ENCODE data around the gene GPD2.
A peak's percentile ranks its signal among the peaks of the same experiment; 100 is the strongest.

Gene GPD2

GRCh38 chr2:156532989-156533388, 96.8 kb downstream of the GPD2 start:
- no peak for DNase-seq

GRCh38 chr2:156536534-156536933, 100.4 kb downstream of the GPD2 start:
- DNase-seq: no peak

- DNase-seq: no peak
These were observed 101.0 kb downstream of the GPD2 start for GRCh38 chr2:156537141-156537540.

GRCh38 chr2:156538083-156538504, 101.9 kb downstream of the GPD2 start:
- DNase-seq: no peak

GRCh38 chr2:156539086-156539860, 103.1 kb downstream of the GPD2 start:
- no peak for DNase-seq

- no peak for DNase-seq
These were observed 104.5 kb downstream of the GPD2 start for GRCh38 chr2:156540706-156541105.

GRCh38 chr2:156541229-156541628, 105.0 kb downstream of the GPD2 start:
- DNase-seq: no peak

- no peak for DNase-seq
These were observed 105.5 kb downstream of the GPD2 start for GRCh38 chr2:156541706-156542105.

GRCh38 chr2:156548413-156548812, 112.2 kb downstream of the GPD2 start:
- DNase-seq: no peak

GRCh38 chr2:156553714-156554442, 117.7 kb downstream of the GPD2 start:
- no peak for DNase-seq

- no peak for DNase-seq
These were observed 125.1 kb downstream of the GPD2 start for GRCh38 chr2:156561326-156561725.

GRCh38 chr2:156562124-156562523, 125.9 kb downstream of the GPD2 start:
- DNase-seq: peak; percentile 85

GRCh38 chr2:156563994-156564753, 128.0 kb downstream of the GPD2 start:
- DNase-seq: peak; percentile 13

- DNase-seq: no peak
These were observed 129.0 kb downstream of the GPD2 start for GRCh38 chr2:156565066-156565710.

GRCh38 chr2:156573710-156574109, 137.5 kb downstream of the GPD2 start:
- DNase-seq: no peak

- DNase-seq: no peak
These were observed 137.9 kb downstream of the GPD2 start for GRCh38 chr2:156574112-156574511.

- no peak for DNase-seq
These were observed 139.8 kb downstream of the GPD2 start for GRCh38 chr2:156576005-156576404.

- no peak for DNase-seq
These were observed 144.3 kb downstream of the GPD2 start for GRCh38 chr2:156580501-156580900.

GRCh38 chr2:156581280-156581679, 145.1 kb downstream of the GPD2 start:
- no peak for DNase-seq

GRCh38 chr2:156585457-156585856, 149.3 kb downstream of the GPD2 start:
- no peak for DNase-seq

GRCh38 chr2:156586621-156587020, 150.4 kb downstream of the GPD2 start:
- no peak for DNase-seq

GRCh38 chr2:156589381-156590079, 153.4 kb downstream of the GPD2 start:
- peak; percentile 80 for DNase-seq

Data from hematopoietic multipotent progenitor cell treated with erythropoietin and hydrocortisone succinate and interleukin-3 and kit ligand, for 4 days (in vitro differentiated cells).